GM21528 (cell line): ENCODE data around the gene NOP14.
"Not testable (repeated sequence)": the region's sequence is repeated elsewhere in the genome, so short reads cannot be mapped to it uniquely, and the experiment has no call there.

Experiments used
- ATAC-seq: cut with Tn5 transposase; IDR thresholded peaks from one replicate; pipeline ENCODE4 v1.9.1; 2021; ENCODE audit warnings: mild to moderate bottlenecking, moderate library complexity; ENCODE audit not compliant: unreplicated experiment, low FRiP score

NOP14 gene

GRCh38 chr4:2918300-2918699 is 44.9 kb downstream of the NOP14 start:
- ATAC-seq: not testable (repeated sequence)

- not testable (repeated sequence) for ATAC-seq
Measured at GRCh38 chr4:2916696-2917095, 46.5 kb downstream of the NOP14 start.

- no peak for ATAC-seq
Measured at GRCh38 chr4:2915789-2916188, 47.4 kb downstream of the NOP14 start.

DNA sequence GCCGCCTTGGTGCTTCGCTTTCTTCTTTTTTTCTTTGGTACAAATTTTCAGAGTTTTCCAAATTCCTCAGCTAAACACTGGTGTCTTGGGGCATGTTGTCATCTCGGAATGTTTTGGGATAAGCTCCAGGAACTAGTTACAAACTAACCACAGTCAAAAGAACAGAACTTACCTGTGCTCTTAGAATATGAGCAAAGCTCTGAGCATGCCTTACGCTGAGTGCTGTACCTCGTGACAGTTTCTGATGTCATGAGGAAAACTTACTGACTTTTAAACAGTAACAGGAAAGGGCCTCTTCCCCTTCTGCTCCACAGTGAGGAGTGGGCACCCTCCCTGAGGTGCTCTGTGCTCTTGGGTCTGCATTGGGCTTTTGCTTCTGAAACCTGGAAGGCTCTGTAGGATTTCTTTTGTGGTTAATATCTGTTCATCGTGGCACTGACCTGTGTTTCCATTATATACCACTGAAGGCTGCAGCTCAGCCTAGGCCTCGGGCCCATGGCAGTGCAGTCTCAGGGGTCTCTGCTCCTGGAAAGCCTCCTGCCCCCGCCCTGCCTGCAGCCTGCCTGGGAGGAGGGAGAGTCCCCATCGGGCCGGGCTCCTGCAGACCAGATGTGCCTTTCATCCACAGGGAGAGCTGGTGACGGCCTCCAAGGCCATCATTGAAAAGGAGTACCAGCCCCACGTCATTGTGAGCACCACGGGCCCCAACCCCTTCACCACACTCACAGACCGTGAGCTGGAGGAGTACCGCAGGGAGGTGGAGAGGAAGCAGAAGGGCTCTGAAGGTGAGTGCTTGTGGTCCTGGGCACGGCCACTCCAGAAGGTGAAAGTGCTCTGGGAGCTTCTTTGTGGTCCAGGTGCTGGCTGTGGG is 48.7 kb downstream of the NOP14 start:
- ATAC-seq: peak; percentile 55

DNA sequence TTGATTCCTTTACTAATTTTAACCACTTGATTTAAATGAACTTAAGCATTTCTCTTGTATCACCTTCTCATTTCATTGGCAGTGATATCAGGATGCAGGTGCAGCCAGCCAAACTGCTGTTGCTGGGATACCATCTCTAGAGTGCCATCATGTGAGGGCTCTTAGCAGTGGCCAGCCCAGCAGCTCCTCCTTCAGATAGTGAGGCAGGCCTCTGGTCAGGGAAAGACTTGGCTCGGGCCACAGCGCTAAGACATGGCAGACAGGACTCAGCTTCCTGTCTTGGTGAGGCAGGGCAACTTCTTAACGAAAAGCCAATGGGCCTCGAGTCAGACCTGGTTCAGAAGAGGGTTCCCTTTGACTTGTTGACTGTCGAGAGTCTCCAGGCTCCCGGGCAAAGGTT is 50.0 kb downstream of the NOP14 start:
- no peak for ATAC-seq

- no peak for ATAC-seq
Measured at GRCh38 chr4:2911868-2912267, 51.3 kb downstream of the NOP14 start.

DNA sequence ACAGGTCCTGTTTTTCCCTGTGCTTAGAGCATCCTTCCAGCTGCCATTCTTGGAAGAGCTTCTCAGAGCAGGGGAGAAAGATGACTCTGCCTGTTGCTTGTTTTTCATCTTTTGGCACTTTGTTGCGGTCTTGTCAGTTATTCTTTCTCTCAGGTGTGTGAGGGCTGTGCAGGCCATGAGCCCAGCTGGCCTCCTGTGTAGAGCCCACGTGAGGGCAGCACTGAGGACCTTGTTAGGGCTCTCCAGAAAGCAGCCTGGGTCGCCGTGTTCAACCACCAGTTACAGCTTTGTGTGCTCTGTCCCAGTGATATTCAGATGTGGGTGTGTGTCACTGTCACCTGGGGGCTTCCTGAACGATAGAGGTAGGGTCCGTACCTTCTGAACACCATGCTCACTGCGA is 52.8 kb downstream of the NOP14 start:
- ATAC-seq: no peak

GRCh38 chr4:2909583-2909982 is 53.6 kb downstream of the NOP14 start:
- ATAC-seq: no peak

GRCh38 chr4:2908686-2909085 is 54.5 kb downstream of the NOP14 start:
- no peak for ATAC-seq

DNA sequence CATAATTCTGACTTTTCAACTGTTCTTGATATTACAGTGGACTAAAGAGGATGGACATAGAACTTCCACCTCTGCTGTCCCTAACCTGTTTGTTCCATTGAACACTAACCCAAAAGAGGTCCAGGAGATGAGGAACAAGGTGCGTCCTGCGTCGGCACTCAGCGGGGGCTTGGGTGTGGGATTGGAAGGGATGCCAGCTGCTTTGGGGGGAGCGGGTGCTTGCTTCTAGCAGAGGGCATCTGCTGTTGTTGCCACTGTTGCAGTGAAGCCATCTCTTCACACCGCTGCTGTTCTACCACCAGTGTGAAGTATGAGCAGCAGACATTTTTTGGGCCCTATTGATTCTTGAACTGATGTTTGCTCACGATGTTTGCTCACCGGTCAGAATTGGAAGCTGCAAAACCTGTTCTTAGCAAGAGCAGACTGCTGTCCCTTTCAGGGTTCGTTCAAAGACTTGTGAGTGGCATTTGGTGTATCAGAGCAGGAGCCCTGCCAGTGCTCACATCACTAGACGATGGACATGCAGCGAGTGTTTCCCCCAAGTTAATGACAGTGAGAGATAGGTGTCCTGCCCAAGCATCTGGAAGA is 55.4 kb downstream of the NOP14 start:
- ATAC-seq: no peak

DNA sequence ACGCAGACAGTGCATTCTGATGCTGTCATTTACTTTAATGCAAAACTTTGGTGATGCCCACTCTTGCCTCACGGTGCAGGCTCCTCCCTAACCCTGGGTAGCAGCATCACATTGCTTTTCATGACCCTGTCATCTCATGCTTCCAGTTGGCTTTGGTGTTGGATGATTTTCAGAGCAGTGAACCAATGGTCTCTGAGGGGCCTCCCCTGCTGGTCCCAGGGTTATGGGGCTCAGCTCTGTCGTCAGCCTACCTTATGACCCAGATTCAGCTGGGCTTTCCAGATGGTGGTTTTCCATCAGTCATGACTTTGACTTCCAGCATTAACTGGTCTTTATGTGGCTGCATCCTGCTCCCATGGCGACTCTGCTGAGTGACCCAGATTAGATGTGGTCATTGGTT is 56.0 kb downstream of the NOP14 start:
- no peak for ATAC-seq

DNA sequence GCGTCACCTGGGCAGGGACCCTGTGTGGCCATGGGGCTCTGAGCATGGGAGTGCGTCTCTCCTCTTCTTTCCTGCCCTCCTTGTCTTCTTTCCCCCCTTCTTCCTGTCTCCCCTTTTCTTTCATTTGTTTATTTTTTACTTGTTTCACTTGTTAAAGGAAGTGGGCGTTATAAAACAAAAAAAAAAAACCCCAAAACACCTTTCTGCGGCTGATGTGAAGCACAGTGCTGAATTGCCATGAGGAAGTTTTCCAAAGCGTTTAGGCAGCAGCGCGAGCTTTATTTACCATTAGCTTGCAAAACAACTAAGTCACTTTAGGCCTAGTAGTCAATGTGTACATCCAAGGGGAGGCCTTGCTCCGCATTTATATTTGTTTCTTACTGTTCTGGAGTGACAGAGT is 57.0 kb downstream of the NOP14 start:
- no peak for ATAC-seq

- ATAC-seq: no peak
Measured at GRCh38 chr4:2905544-2905943, 57.7 kb downstream of the NOP14 start.

DNA sequence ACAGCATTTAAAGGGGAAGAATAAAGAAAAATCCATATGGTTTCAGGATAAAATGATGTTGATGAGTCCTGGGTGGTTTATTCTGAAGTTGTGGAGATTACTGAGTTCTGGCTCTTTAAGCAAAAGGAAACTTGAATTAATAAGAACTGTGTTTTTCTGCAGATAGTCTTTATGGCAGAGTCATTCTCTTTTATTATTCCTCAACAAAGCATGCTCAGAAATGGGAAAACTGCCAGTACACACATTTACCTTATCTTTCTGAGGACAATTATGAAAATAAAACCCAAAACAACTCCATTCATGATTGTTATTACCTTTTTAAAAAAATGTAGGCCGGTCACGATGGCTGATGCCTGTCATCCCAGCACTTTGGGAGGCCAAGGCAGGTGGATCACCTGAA is 61.1 kb downstream of the NOP14 start:
- no peak for ATAC-seq

DNA sequence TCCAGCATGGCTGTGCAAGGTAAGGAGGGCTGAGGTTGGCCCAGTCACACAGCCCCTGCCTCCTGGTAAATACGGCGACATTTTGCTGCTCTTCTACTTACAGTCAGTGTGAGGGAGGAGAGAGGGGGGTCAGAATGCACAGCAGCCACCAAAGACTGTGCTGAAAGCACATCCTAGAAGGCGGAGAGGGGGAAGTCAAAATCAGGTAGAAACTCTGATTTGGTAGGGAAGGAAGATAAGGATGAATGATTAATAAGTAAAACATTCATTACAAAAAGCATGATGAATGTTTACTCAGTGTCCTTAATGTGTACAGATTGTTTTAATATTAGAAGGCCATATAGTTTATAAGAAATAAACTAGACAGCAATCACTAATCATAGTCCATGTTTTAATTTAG is 62.0 kb downstream of the NOP14 start:
- ATAC-seq: no peak

GRCh38 chr4:2900741-2901140 is 62.5 kb downstream of the NOP14 start:
- ATAC-seq: no peak

GRCh38 chr4:2898001-2898400 is 65.2 kb downstream of the NOP14 start:
- no peak for ATAC-seq

DNA sequence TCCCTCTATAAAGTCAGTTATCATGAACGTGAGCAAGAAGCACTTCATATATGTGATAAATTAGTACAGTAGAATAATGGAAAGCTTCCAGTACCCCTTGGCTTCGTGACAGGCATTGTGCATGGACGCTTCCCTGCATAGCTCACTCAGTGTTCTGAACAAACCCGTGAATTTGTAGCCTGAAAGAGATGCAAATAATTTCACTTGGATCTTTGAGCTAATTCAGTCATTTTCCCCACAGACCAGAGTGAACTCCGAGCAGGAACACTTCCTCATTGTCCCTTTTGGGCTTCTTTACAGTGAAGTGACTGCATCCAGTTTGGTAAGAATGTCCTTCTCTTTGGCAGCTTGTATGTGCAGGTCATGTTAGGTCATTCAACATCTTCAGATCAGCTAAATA is 69.4 kb downstream of the NOP14 start:
- no peak for ATAC-seq

DNA sequence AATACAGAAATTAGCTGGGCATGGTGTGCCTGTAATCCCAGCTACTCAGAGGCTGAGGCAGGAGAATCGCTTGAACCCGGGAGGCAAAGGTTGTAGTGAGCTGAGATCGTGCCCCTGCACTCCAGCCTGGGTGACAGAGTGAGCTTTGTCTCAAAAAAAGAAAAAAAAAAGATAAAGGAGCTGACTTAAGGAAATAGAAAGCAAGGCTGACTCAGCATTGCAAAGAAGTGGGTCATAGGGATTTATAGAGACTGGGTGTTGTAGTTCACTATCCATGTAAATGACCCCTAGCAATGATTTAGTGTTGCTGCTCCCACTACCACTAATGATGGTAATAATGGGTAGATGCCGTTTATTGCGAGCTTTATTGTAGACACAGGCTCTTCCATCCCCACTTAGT is 71.9 kb downstream of the NOP14 start:
- no peak for ATAC-seq

GRCh38 chr4:2888886-2889285 is 74.3 kb downstream of the NOP14 start:
- ATAC-seq: no peak
